ENCODE data around the gene LHX5. TPM values are rescaled to one million over a fixed set of nuclear protein-coding genes. Genes with fewer than 3 reads are reported as not detected.
A peak's percentile ranks its signal among the peaks of the same experiment; 100 is the strongest.

The LHX5 gene
- total RNA-seq, 1 donor from 2014 or later = 0.50 TPM

- DNase-seq (ENCODE audit: low read depth) = no peak
- TF ChIP-seq CTCF (IDR thresholded peaks at IDR 0.05; ENCODE audit: insufficient read depth, low read length, poor library complexity, severe bottlenecking) = no peak
- H3K27me3 ChIP-seq (ENCODE audit: control insufficient read depth, insufficient read depth, low read length) = peaks cover 100% of the 10 kb centered on the region
- H3K4me3 ChIP-seq (ENCODE audit: low read depth, low read length) = no peak overlapping the region
- no peaks in the 10 kb centered on the region for H3K36me3 ChIP-seq (ENCODE audit: control insufficient read depth, insufficient read depth, low read length)
Measured at GRCh38 chr12:113468365-113469223, 3.1 kb downstream of the LHX5 start.

GRCh38 chr12:113467502-113468364 is 3.9 kb downstream of the LHX5 start:
- DNase-seq (ENCODE audit: low read depth) = no peak
- TF ChIP-seq CTCF (IDR thresholded peaks at IDR 0.05; ENCODE audit: insufficient read depth, low read length, poor library complexity, severe bottlenecking) = no peak
- Histone ChIP-seq H3K36me3 (ENCODE audit: control insufficient read depth, insufficient read depth, low read length) (no peaks in the 10 kb centered on the region), H3K4me3 (ENCODE audit: low read depth, low read length) (peak overlapping the region; percentile 16), H3K27me3 (ENCODE audit: control insufficient read depth, insufficient read depth, low read length) (peaks cover 100% of the 10 kb centered on the region)

- no peak for TF ChIP-seq CTCF (IDR thresholded peaks at IDR 0.05; ENCODE audit: insufficient read depth, low read length, poor library complexity, severe bottlenecking)
- no peak for DNase-seq (ENCODE audit: low read depth)
- Histone ChIP-seq H3K27me3 (ENCODE audit: control insufficient read depth, insufficient read depth, low read length) (peaks cover 99% of the 10 kb centered on the region), H3K36me3 (ENCODE audit: control insufficient read depth, insufficient read depth, low read length) (no peaks in the 10 kb centered on the region), H3K4me3 (ENCODE audit: low read depth, low read length) (peak overlapping the region; percentile 16)
Measured at GRCh38 chr12:113467142-113467501, 4.5 kb downstream of the LHX5 start.

GRCh38 chr12:113466454-113467141 is 5.1 kb downstream of the LHX5 start:
- TF ChIP-seq CTCF (IDR thresholded peaks at IDR 0.05; ENCODE audit: insufficient read depth, low read length, poor library complexity, severe bottlenecking) = no peak
- H3K36me3 ChIP-seq (ENCODE audit: control insufficient read depth, insufficient read depth, low read length) = no peaks in the 10 kb centered on the region
- H3K4me3 ChIP-seq (ENCODE audit: low read depth, low read length) = no peak overlapping the region
- no peak for DNase-seq (ENCODE audit: low read depth)
- H3K27me3 ChIP-seq (ENCODE audit: control insufficient read depth, insufficient read depth, low read length) = peaks cover 96% of the 10 kb centered on the region

- Histone ChIP-seq H3K27me3 (ENCODE audit: control insufficient read depth, insufficient read depth, low read length) (peaks cover 95% of the 10 kb centered on the region), H3K4me3 (ENCODE audit: low read depth, low read length) (no peak overlapping the region), H3K36me3 (ENCODE audit: control insufficient read depth, insufficient read depth, low read length) (no peaks in the 10 kb centered on the region)
- no peak for DNase-seq (ENCODE audit: low read depth)
- no peak for TF ChIP-seq CTCF (IDR thresholded peaks at IDR 0.05; ENCODE audit: insufficient read depth, low read length, poor library complexity, severe bottlenecking)
Measured at GRCh38 chr12:113465808-113466453, 5.7 kb downstream of the LHX5 start.
